ENCODE data around the gene POU6F1.

POU6F1 gene

DNA sequence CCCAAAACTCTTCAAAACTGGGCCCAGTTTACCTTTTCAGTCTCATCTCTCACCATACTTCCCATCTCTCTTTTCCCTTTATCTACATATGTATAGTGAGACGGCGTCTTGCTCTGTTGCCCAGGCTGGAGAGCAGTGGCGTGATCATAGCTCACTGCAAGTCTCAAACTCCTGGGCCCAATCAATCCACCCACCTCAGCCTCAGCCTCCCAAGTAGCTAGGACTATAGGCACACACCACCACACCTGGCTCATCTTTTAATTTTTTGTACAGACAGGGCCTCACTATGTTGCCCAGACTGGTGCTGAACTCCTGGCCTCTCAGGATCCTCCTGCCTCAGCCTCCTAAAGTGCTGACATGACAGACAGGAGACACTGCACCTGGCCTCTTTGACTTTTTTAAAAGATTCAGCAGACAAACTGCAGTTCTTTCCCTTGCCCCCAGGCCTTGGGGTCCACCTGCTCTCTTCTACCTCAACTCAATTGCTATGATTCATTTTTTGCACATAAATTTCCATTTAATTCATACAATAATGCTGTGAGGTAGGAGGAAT is 78.5 kb downstream of the POU6F1 start:
- no peak overlapping the region for H3K4me3 Mint-ChIP-seq
- no peak overlapping the region for H3K27ac Mint-ChIP-seq
- peaks cover 17% of the 10 kb centered on the region for H3K36me3 Mint-ChIP-seq (ENCODE audit: low read depth)

More for the DNA sequence above, 78.5 kb downstream of the POU6F1 start:
- Mint-ChIP-seq H3K9me3 (no peaks in the 10 kb centered on the region), H3K4me1 (ENCODE audit: low read depth) (no peaks in the 10 kb centered on the region), H3K27me3 (ENCODE audit: low read depth) (no peaks in the 10 kb centered on the region)
- no peak for DNase-seq (ENCODE audit: low spot score)

Measured in T-helper 2 cell treated with Interferon-gamma antibody and Interleukin-4, amounts not matched to agents 5 μg/mL and 100 μg/mL, for 36 hours (primary cell).